Endodermal cell (in vitro differentiated cells): ENCODE data around the gene NOM1. TPM values are rescaled to one million over a fixed set of nuclear protein-coding genes. Genes with fewer than 3 reads are reported as not detected.

Source experiments
- DNase-seq: peaks from one replicate; pipeline ENCODE4 v3.0.0-alpha.2; 2017
- H3K27ac ChIP-seq: 2 replicates; pipeline ENCODE4 v1.5.1; 2013; ENCODE audit warnings: mild to moderate bottlenecking, low read depth, low read length, moderate library complexity
- H3K27me3 ChIP-seq: 2 replicates; pipeline ENCODE4 v1.6.1; 2013; ENCODE audit warnings: mild to moderate bottlenecking, low read length, moderate library complexity; ENCODE audit not compliant: insufficient read depth, control insufficient read depth, poor library complexity, severe bottlenecking
- H3K36me3 ChIP-seq: 2 replicates; pipeline ENCODE4 v1.7.0; 2013; ENCODE audit warnings: mild to moderate bottlenecking, low read length, moderate library complexity; ENCODE audit not compliant: control insufficient read depth, insufficient read depth
- H3K4me1 ChIP-seq: one replicate; pipeline ENCODE4 v1.7.0; 2013; ENCODE audit warnings: low read length; ENCODE audit not compliant: control insufficient read depth, insufficient read depth
- H3K4me3 ChIP-seq: 2 replicates; pipeline ENCODE4 v1.5.1; 2013; ENCODE audit warnings: mild to moderate bottlenecking, low read length, moderate library complexity
- H3K9ac ChIP-seq: 2 replicates; pipeline ENCODE4 v1.6.1; 2013; ENCODE audit warnings: mild to moderate bottlenecking, low read length, moderate library complexity; ENCODE audit not compliant: poor library complexity, severe bottlenecking; ENCODE audit errors: extremely low read depth
- H3K9me3 ChIP-seq: 2 replicates; pipeline ENCODE4 v1.6.1; 2013; ENCODE audit warnings: mild to moderate bottlenecking, low read length, moderate library complexity; ENCODE audit not compliant: control insufficient read depth
- H3K27ac Mint-ChIP-seq: 2 replicates; pipeline ENCODE4 v1.8.0; 2020; ENCODE audit warnings: mixed read lengths
- H3K27me3 Mint-ChIP-seq: 2 replicates; pipeline ENCODE4 v1.8.0; 2021; ENCODE audit warnings: mild to moderate bottlenecking, mixed read lengths; ENCODE audit not compliant: insufficient read depth
- H3K36me3 Mint-ChIP-seq: 2 replicates; pipeline ENCODE4 v1.8.0; 2020; ENCODE audit warnings: low read depth, mixed read lengths
- H3K4me1 Mint-ChIP-seq: 2 replicates; pipeline ENCODE4 v1.8.0; 2020; ENCODE audit warnings: mixed read lengths
- H3K4me3 Mint-ChIP-seq: 2 replicates; pipeline ENCODE4 v1.8.0; 2020; ENCODE audit warnings: mild to moderate bottlenecking, moderate library complexity, mixed read lengths
- H3K9me3 Mint-ChIP-seq: 2 replicates; pipeline ENCODE4 v1.8.0; 2020; ENCODE audit warnings: mild to moderate bottlenecking, mixed read lengths
- WGBS, 2 experiments: methylation state at CpG; one replicate each; pipeline versions ENCODE4 v1.1.5 to v1.1.7; 2013; ENCODE audit warnings: missing lambda C conversion rate in 2 of 2, mixed read lengths in 1 of 2; ENCODE audit not compliant: insufficient coverage in 1 of 2, insufficient read length in 1 of 2; 5-methylcytosine and 5-hydroxymethylcytosine counted together
- total RNA-seq, 2 donors: library from RNA; stranded (reverse); fragmentation: NEBNext Ultra II Directional in 1 of 2; extraction: Animal tissue kit (Norgen Biotek cat#: 25700) in 1 of 2; gene quantifications; 2 replicates in 1 of 2; 3 replicates in 1 of 2; pipeline ENCODE4 v1.2.1, GENCODE V29; 2021
- TF ChIP-seq, protein P1 (sequence below): fragments of 200-600 bp; sonication (generic); conservative IDR thresholded peaks from 2 replicates; pipeline ENCODE4 v1.5.0; 2021; ENCODE audit warnings: antibody characterized with exemption, mild to moderate bottlenecking

The NOM1 gene
- total RNA-seq, 2 donors from 2014 or later: 22.8 to 27.0 TPM

DNA sequence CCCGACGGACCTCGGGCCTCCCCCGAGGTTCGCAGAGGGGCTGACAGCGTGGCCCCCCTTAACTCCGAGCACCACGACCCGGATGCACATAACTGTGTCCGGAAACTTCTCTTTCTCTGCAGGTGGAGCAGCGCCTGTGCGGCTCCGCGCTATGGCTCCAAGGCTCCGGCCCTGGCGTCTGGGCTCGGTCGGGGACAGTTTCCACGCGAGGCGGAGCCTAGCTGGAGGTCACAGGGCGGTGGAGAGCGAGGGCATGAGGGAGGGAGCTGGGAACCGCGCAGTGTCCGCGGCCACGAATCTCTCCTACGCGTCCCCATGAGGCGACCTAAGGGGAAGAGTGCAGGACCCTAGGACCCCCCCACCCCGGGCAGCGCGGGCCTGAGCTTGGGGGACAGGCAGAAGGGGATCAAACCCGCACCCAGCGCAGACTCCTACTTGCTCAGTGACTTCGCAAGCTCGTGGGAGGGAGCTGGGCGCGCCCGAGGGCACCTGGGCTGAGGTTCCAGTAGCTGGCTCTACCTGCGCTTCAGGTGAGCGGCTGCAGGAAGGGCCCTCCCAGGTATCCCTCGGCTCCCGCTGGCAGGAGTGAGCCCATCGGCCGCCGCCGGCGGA is 69.6 kb downstream of the NOM1 start:
- TF ChIP-seq, protein P1, sequence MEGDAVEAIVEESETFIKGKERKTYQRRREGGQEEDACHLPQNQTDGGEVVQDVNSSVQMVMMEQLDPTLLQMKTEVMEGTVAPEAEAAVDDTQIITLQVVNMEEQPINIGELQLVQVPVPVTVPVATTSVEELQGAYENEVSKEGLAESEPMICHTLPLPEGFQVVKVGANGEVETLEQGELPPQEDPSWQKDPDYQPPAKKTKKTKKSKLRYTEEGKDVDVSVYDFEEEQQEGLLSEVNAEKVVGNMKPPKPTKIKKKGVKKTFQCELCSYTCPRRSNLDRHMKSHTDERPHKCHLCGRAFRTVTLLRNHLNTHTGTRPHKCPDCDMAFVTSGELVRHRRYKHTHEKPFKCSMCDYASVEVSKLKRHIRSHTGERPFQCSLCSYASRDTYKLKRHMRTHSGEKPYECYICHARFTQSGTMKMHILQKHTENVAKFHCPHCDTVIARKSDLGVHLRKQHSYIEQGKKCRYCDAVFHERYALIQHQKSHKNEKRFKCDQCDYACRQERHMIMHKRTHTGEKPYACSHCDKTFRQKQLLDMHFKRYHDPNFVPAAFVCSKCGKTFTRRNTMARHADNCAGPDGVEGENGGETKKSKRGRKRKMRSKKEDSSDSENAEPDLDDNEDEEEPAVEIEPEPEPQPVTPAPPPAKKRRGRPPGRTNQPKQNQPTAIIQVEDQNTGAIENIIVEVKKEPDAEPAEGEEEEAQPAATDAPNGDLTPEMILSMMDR: no peak
- peak; percentile 81 for DNase-seq
- Mint-ChIP-seq H3K4me1 (peaks cover 45% of the 10 kb centered on the region), H3K9me3 (no peaks in the 10 kb centered on the region), H3K27ac (no peak overlapping the region), H3K27me3 (peaks cover 99% of the 10 kb centered on the region), H3K36me3 (no peaks in the 10 kb centered on the region), H3K4me3 (peak overlapping the region; percentile 62)
- Histone ChIP-seq H3K4me1 (peaks cover 21% of the 10 kb centered on the region), H3K27ac (no peak overlapping the region), H3K36me3 (no peaks in the 10 kb centered on the region), H3K9me3 (no peaks in the 10 kb centered on the region), H3K4me3 (peak overlapping the region; percentile 73), H3K9ac (no peak overlapping the region), H3K27me3 (peaks cover 100% of the 10 kb centered on the region)
- WGBS, 2 experiments: 2 to 3% methylated on average over 12 to 50 of the region's 50 CpGs

DNA sequence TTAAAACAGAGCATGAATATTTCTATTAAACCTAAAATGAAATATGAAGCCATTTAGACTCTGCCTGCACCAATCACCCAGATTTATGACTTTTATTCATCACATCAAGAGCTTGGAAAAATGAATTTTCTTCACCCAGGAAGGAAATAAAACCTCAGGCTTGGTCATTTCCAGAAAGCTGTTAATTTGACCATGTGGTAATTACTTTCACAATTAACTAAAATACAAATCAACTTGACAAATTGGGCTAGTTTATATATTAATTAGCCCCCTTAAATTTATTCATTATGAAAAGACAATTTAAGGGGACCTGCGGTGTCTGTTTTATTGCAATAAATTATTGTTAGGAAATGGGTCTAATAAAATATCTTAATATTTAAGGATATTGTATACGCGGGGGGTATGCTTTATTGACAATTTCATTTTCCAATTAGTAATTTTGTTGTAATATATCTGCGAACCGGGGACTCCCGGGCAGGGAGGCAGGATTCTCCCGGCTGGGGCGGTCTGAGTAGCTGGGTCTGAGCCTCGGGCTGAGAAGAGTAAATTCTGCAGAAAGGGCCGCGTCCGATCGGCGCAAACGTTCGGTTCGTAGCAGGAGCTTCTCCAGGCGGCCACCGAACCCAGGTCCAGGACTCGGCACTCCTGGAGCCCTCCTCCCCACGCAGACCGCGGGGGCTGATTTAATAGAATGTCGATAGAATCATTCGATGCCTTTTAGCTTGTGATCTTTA is 70.4 kb downstream of the NOM1 start:
- peaks cover 38% of the 10 kb centered on the region for H3K4me1 Mint-ChIP-seq
- WGBS, 2 experiments: 8 to 10% methylated on average over 9 to 24 of the region's 25 CpGs
- Histone ChIP-seq H3K9ac (no peak overlapping the region), H3K9me3 (no peaks in the 10 kb centered on the region), H3K4me1 (peaks cover 13% of the 10 kb centered on the region), H3K27me3 (peaks cover 100% of the 10 kb centered on the region), H3K4me3 (peak overlapping the region; percentile 73), H3K36me3 (no peaks in the 10 kb centered on the region), H3K27ac (no peak overlapping the region)
- peaks cover 99% of the 10 kb centered on the region for H3K27me3 Mint-ChIP-seq
- peak; percentile 57 for DNase-seq
- H3K27ac Mint-ChIP-seq: no peak overlapping the region
- no peak overlapping the region for H3K4me3 Mint-ChIP-seq
- H3K36me3 Mint-ChIP-seq: no peaks in the 10 kb centered on the region
- H3K9me3 Mint-ChIP-seq: no peaks in the 10 kb centered on the region
- TF ChIP-seq, protein P1: no peak

DNA sequence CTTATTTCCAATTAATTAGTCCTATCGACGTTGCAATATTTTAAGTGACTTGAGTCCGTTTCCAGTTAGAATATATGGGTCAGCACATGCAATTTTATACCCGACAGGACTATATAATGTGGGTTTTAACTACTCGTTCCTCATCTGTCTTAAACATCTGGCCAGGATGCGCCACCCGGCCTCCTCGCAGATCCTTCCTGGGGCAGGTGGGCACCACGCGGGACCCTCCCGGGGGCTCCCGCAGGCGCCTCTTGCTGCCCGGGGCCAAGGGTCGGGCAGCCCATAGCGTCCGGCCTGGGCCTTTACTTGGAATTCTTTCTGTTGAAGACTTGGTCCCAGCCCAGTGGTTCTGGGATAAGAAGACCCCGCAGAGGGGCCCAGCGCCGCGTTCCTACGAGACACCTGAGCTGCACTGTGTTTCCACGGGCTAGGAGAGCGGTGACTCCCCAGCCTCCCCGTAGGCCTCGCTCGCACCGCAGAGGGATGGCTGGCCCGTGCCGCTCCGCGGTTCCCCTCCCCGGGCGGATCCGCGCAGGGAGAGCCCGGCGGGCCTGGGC is 71.1 kb downstream of the NOM1 start:
- Histone ChIP-seq H3K4me1 (peaks cover 11% of the 10 kb centered on the region), H3K36me3 (no peaks in the 10 kb centered on the region), H3K4me3 (peak overlapping the region; percentile 49), H3K27me3 (peaks cover 100% of the 10 kb centered on the region), H3K27ac (no peak overlapping the region), H3K9me3 (no peaks in the 10 kb centered on the region), H3K9ac (no peak overlapping the region)
- Mint-ChIP-seq H3K9me3 (no peaks in the 10 kb centered on the region), H3K27ac (no peak overlapping the region), H3K4me1 (peaks cover 35% of the 10 kb centered on the region), H3K27me3 (peaks cover 99% of the 10 kb centered on the region), H3K36me3 (no peaks in the 10 kb centered on the region), H3K4me3 (peak overlapping the region; percentile 27)
- TF ChIP-seq, protein P1: no peak
- peak; percentile 74 for DNase-seq
- 2 to 3% methylated on average over 15 to 38 of the region's 38 CpGs for WGBS, 2 experiments
